HEK293 (cell line): Measurements from ENCODE around the gene SIGLEC1.

Experiments
- CTCF ChIA-PET: fragments of 350-600 bp; formaldehyde crosslinking; extraction: SDS; loops from one replicate; lab custom pipeline; 2021; ENCODE audit warnings: antibody characterized with exemption; lab: Yijun Ruan, JAX
- POLR2A ChIA-PET: fragments of 300-600 bp; formaldehyde crosslinking; extraction: SDS; loops from one replicate; lab custom pipeline; 2020; ENCODE audit warnings: antibody characterized with exemption, inconsistent platforms; lab: Yijun Ruan, JAX
- H3K27ac ChIP-seq: fragments of 200-500 bp; sonication (Bioruptor generic); 2 replicates; pipeline ENCODE4 v1.5.1; 2014; ENCODE audit warnings: low read depth, low read length, control low read depth, inconsistent platforms; ENCODE audit errors: extremely low read depth
- H3K36me3 ChIP-seq, 2 experiments: fragments of 200-500 bp in 1 of 2; sonication (Bioruptor generic) in 1 of 2; 1 replicate in 1 of 2; 2 replicates in 1 of 2; pipeline ENCODE4 v1.5.1; 2014 to 2017; ENCODE audit warnings: inconsistent platforms in 2 of 2, low read length in 2 of 2; ENCODE audit not compliant: control insufficient read depth in 2 of 2, insufficient read depth in 1 of 2
- H3K4me1 ChIP-seq: fragments of 200-500 bp; sonication (Bioruptor generic); 2 replicates; pipeline ENCODE4 v1.5.1; 2014; ENCODE audit warnings: mild to moderate bottlenecking, low read length, inconsistent platforms; ENCODE audit not compliant: control insufficient read depth, insufficient read depth
- H3K4me3 ChIP-seq: 2 replicates; pipeline ENCODE4 v1.5.1; 2011; ENCODE audit warnings: low read depth, mild to moderate bottlenecking, control low read depth, low read length, moderate library complexity
- H3K9me3 ChIP-seq: fragments of 200-500 bp; sonication (Bioruptor generic); 2 replicates; pipeline ENCODE4 v1.5.1; 2014; ENCODE audit warnings: low read depth, low read length, inconsistent platforms; ENCODE audit not compliant: control insufficient read depth, insufficient read depth
- EGR2 ChIP-seq: fragments of 450-650 bp; formaldehyde crosslinking; IDR thresholded peaks from 2 replicates; pipeline ENCODE4 v1.5.1; 2016; ENCODE audit warnings: low read depth, missing biosample characterization, missing genetic modification characterization
- GLIS1 ChIP-seq: fragments of 450-650 bp; formaldehyde crosslinking; IDR thresholded peaks from 2 replicates; pipeline ENCODE4 v1.5.1; 2016; ENCODE audit warnings: missing biosample characterization, missing genetic modification characterization
- TCF7L2 ChIP-seq: IDR thresholded peaks from 2 replicates; pipeline ENCODE4 v1.6.1; 2011; ENCODE audit warnings: low read depth, mild to moderate bottlenecking, inconsistent platforms, low read length, moderate library complexity, borderline replicate concordance
- ZBTB48 ChIP-seq: fragments of 450-650 bp; formaldehyde crosslinking; IDR thresholded peaks from 2 replicates; pipeline ENCODE4 v1.5.1; 2016; ENCODE audit warnings: missing biosample characterization, missing genetic modification characterization
- ZBTB8A ChIP-seq: fragments of 450-650 bp; formaldehyde crosslinking; IDR thresholded peaks from 2 replicates; pipeline ENCODE4 v1.5.1; 2016; ENCODE audit warnings: missing biosample characterization, missing genetic modification characterization
- ZFHX2 ChIP-seq: fragments of 450-650 bp; formaldehyde crosslinking; conservative IDR thresholded peaks from 2 replicates; pipeline ENCODE4 v1.5.1; 2016; ENCODE audit warnings: missing biosample characterization, missing genetic modification characterization
- ZFP69B ChIP-seq: fragments of 450-650 bp; formaldehyde crosslinking; IDR thresholded peaks from 2 replicates; pipeline ENCODE4 v1.5.1; 2016; ENCODE audit warnings: missing biosample characterization, missing genetic modification characterization
- ZIC2 ChIP-seq: fragments of 450-650 bp; formaldehyde crosslinking; IDR thresholded peaks from 2 replicates; pipeline ENCODE4 v1.5.1; 2016; ENCODE audit warnings: missing biosample characterization, missing genetic modification characterization
- ZNF394 ChIP-seq: fragments of 450-650 bp; formaldehyde crosslinking; IDR thresholded peaks from 2 replicates; pipeline ENCODE4 v1.5.1; 2016; ENCODE audit warnings: missing biosample characterization, missing genetic modification characterization, mild to moderate bottlenecking, moderate library complexity, borderline replicate concordance
- ZNF785 ChIP-seq: fragments of 450-650 bp; formaldehyde crosslinking; IDR thresholded peaks from 2 replicates; pipeline ENCODE4 v1.5.1; 2016; ENCODE audit warnings: missing biosample characterization, missing genetic modification characterization
- ZNF837 ChIP-seq: fragments of 450-650 bp; formaldehyde crosslinking; IDR thresholded peaks from 2 replicates; pipeline ENCODE4 v1.5.1; 2016; ENCODE audit warnings: missing biosample characterization, missing genetic modification characterization
- TF ChIP-seq, protein P1 (sequence below): fragments of 450-650 bp; formaldehyde crosslinking; conservative IDR thresholded peaks from 2 replicates; pipeline ENCODE4 v1.5.1; 2016; ENCODE audit warnings: low read depth, missing biosample characterization, missing genetic modification characterization
- TF ChIP-seq, protein P2 (sequence below): fragments of 450-650 bp; formaldehyde crosslinking; IDR thresholded peaks from 2 replicates; pipeline ENCODE4 v1.5.1; 2016; ENCODE audit warnings: missing biosample characterization, missing genetic modification characterization

SIGLEC1 gene

GRCh38 chr20:3738111-3739053 lies 26.0 kb upstream of the SIGLEC1 start:
- no peaks in the 10 kb centered on the region for H3K9me3 ChIP-seq
- ChIA-PET POLR2A (interaction anchor here (1.2 kb wide), 1 partner anchor 29 kb away, joined by 3 read pairs; the partner anchor contains the start of gene ADISSP), CTCF (interaction anchor here (0.7 to 4.9 kb wide), 4 partner anchors 9 to 334 kb away, joined by 3 to 23 read pairs (median 10); no protein-coding TSS in a partner anchor)
- no peaks in the 10 kb centered on the region for H3K36me3 ChIP-seq
- TF ChIP-seq TCF7L2, result peak; percentile 35; the same call in 1 of the 2 replicates
- TF ChIP-seq ZNF785 (tag by site-specific recombination), result no peak
- peak; percentile 87 for TF ChIP-seq EGR2 (tag by site-specific recombination)
- peak; percentile 83 for TF ChIP-seq ZFHX2 (tag by site-specific recombination)
- TF ChIP-seq GLIS1 (tag by site-specific recombination), result peak; percentile 88
- TF ChIP-seq, protein P1, sequence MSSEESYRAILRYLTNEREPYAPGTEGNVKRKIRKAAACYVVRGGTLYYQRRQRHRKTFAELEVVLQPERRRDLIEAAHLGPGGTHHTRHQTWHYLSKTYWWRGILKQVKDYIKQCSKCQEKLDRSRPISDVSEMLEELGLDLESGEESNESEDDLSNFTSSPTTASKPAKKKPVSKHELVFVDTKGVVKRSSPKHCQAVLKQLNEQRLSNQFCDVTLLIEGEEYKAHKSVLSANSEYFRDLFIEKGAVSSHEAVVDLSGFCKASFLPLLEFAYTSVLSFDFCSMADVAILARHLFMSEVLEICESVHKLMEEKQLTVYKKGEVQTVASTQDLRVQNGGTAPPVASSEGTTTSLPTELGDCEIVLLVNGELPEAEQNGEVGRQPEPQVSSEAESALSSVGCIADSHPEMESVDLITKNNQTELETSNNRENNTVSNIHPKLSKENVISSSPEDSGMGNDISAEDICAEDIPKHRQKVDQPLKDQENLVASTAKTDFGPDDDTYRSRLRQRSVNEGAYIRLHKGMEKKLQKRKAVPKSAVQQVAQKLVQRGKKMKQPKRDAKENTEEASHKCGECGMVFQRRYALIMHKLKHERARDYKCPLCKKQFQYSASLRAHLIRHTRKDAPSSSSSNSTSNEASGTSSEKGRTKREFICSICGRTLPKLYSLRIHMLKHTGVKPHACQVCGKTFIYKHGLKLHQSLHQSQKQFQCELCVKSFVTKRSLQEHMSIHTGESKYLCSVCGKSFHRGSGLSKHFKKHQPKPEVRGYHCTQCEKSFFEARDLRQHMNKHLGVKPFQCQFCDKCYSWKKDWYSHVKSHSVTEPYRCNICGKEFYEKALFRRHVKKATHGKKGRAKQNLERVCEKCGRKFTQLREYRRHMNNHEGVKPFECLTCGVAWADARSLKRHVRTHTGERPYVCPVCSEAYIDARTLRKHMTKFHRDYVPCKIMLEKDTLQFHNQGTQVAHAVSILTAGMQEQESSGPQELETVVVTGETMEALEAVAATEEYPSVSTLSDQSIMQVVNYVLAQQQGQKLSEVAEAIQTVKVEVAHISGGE (tag by site-specific recombination), result no peak
- TF ChIP-seq, protein P2, sequence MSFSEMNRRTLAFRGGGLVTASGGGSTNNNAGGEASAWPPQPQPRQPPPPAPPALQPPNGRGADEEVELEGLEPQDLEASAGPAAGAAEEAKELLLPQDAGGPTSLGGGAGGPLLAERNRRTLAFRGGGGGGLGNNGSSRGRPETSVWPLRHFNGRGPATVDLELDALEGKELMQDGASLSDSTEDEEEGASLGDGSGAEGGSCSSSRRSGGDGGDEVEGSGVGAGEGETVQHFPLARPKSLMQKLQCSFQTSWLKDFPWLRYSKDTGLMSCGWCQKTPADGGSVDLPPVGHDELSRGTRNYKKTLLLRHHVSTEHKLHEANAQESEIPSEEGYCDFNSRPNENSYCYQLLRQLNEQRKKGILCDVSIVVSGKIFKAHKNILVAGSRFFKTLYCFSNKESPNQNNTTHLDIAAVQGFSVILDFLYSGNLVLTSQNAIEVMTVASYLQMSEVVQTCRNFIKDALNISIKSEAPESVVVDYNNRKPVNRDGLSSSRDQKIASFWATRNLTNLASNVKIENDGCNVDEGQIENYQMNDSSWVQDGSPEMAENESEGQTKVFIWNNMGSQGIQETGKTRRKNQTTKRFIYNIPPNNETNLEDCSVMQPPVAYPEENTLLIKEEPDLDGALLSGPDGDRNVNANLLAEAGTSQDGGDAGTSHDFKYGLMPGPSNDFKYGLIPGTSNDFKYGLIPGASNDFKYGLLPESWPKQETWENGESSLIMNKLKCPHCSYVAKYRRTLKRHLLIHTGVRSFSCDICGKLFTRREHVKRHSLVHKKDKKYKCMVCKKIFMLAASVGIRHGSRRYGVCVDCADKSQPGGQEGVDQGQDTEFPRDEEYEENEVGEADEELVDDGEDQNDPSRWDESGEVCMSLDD (tag by site-specific recombination), result no peak
- TF ChIP-seq ZIC2, result peak; percentile 78
- peaks cover 10% of the 10 kb centered on the region; the same call in 1 of the 2 replicates for H3K4me1 ChIP-seq
- no peak overlapping the region for H3K27ac ChIP-seq
- H3K4me3 ChIP-seq, result no peak overlapping the region

- no peak overlapping the region for H3K4me3 ChIP-seq
- POLR2A ChIA-PET, result interaction anchor here (1.0 kb wide), 1 partner anchor 61 kb away, joined by 3 read pairs; the partner anchor contains the start of gene CDC25B
- no peak overlapping the region for H3K27ac ChIP-seq
- CTCF ChIA-PET, result interaction anchor here (0.6 to 4.9 kb wide), 4 partner anchors 9 to 25 kb away, joined by 4 to 23 read pairs (median 14); no protein-coding TSS in a partner anchor
- TF ChIP-seq ZNF837 (tag by site-specific recombination) (no peak), ZFP69B (tag by site-specific recombination) (0 out of 2 replicates have a peak, but pooled peaks have one; percentile 35)
- H3K36me3 ChIP-seq, result no peaks in the 10 kb centered on the region
- peaks cover 10% of the 10 kb centered on the region; the same call in 1 of the 2 replicates for H3K4me1 ChIP-seq
- H3K9me3 ChIP-seq, result no peaks in the 10 kb centered on the region
These were observed 23.4 kb upstream of the SIGLEC1 start for GRCh38 chr20:3735768-3736167.

- Histone ChIP-seq H3K4me1 (peaks cover 10% of the 10 kb centered on the region; the same call in 1 of the 2 replicates), H3K27ac (no peak overlapping the region), H3K9me3 (no peaks in the 10 kb centered on the region), H3K36me3 (no peaks in the 10 kb centered on the region), H3K4me3 (no peak overlapping the region)
- CTCF ChIA-PET, result interaction anchor here (0.5 to 4.9 kb wide), 3 partner anchors 18 to 59 kb away, joined by 3 to 23 read pairs (median 3); no protein-coding TSS in a partner anchor
- TF ChIP-seq ZBTB48 (tag by site-specific recombination) (peak; percentile 59; the same call in 1 of the 2 replicates), ZBTB8A (no peak), ZNF394 (tag by site-specific recombination) (no peak)
- POLR2A ChIA-PET, result no interaction called here
These were observed 21.9 kb upstream of the SIGLEC1 start for GRCh38 chr20:3734111-3734843.
